HG02642 (cell line): ENCODE measurements around the gene SPATA21.
"Not testable (repeated sequence)": the region's sequence is repeated elsewhere in the genome, so short reads cannot be mapped to it uniquely, and the experiment has no call there.

ENCODE experiments used
- ATAC-seq: cut with Tn5 transposase; IDR thresholded peaks from one replicate; pipeline ENCODE4 v1.9.1; 2021; ENCODE audit warnings: mild to moderate bottlenecking; ENCODE audit not compliant: unreplicated experiment, poor library complexity

Gene SPATA21

DNA sequence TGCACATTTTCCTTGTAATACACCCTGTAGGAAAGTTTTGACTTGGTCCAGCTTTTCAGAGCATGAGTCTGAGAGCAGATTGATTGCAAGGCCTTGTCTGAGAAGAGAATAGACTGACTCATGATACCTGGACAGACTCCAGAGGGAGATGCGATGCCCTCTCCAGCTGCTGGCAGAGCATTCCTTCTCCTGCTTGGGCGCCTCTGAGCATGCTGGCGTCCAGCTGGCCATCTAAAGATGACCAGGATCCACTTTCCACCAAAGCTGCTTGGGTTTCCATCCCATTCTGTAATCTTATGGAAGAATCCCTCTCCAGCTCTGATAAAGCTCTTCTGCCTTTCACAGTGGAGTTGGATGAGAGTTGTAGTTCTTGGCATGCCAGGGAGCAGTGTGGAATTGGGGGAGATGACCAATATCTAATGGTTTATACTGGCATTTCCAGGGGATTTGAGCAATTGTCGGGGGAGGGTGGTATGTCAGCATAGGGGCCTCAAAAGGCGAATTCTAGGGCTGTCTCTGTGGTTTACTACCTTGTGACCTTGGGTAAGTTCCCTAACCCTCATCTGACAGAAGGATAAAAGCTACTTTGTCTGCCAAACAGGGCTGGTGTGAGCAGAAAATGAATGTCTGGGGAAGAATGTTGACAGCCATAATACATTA, 50.6 kb downstream of the SPATA21 start:
- peak; percentile 32 for ATAC-seq

DNA sequence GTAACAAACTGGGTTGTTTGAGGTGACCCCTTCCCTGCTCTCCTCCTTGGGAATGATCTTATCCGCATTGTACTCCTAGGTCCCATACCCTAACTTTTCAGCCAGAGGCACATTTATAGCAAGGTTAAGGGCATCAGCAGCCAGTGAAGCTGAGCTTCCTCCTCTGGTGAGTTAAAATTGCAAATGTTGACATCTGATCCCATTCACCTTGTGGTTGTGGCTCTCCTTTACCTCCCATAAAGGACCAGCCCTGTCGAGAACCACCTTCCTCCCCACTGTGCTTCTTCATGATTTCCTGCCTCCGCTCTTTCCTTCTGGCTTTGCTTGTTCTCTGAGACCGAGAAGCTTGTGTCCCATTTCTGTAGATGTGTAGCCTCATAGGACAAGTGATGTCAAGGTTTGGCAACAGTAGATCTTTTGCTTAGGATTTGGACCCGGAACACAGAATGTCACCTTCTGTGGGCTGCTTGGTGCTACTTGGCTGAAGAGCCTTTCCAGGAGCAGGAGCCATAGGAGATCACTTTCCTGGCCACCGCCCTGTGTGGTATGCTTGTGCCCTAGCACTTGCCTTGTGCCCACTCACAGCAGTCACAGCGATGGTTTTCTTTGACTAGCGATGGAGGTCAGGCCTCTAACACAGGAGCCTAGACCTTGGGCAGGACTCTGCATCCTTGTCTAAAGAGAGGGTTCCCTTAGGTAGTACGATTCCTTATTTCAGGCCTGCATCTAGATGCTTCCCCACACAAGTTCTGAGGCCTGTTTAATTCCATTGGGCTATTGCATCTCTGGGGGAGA, 51.4 kb downstream of the SPATA21 start:
- no peak for ATAC-seq

DNA sequence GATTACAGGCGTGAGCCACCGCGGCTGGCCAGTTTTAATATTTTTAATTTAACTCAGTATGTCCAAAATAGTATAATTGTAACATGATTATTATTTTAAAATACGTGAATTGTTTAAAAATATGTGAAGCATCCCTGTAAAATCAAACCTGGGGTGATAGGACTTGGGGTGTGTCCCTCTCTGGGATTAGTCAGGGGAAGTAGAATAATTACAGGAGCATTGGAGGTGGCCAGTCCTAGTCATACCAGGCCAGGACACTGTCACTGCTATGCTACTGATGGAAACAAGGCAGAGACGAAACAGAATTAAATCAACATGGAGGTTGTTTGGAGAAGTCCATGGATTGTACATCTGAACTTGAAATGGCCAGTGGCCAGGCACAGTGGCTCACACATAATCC, 53.3 kb downstream of the SPATA21 start:
- ATAC-seq, result no peak

DNA sequence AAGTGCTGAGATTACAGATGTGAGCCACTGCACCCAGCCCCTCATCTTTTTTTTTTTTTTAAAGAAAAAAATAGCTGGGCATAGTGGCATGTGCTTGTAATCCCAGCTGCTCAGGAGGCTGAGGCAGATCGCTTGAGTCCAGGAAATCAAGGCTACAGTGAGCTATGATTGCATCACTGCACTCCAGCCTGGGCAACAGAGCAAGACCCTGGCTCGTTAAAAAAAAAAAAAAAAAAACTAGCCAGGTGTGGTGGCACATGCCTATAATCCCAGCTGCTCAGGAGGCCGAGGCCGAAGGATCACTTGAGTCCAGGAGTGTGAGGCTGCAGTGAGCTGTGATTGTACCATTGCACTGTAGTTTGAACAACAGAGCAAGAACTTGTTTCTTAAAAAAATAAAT, 56.4 kb downstream of the SPATA21 start:
- ATAC-seq, result no peak

DNA sequence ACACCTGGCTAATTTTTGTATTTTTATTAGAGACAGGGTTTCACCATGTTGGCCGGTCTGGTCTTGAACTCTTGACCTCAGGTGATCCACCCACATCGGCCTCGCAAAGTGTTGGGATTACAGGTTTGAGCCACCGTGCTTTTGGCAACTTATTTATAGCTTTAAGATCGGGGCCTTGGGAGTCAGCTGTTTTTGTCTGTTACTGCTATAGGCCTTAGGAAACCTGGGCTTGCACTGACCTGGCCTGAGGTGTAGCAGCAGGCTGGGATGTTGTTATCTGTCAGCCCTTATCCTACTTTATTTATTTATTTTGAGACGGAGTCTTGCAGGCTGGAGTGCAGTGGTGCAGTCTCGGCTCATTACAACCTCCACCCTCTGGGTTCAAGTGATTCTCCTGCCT, 58.8 kb downstream of the SPATA21 start:
- no peak for ATAC-seq

DNA sequence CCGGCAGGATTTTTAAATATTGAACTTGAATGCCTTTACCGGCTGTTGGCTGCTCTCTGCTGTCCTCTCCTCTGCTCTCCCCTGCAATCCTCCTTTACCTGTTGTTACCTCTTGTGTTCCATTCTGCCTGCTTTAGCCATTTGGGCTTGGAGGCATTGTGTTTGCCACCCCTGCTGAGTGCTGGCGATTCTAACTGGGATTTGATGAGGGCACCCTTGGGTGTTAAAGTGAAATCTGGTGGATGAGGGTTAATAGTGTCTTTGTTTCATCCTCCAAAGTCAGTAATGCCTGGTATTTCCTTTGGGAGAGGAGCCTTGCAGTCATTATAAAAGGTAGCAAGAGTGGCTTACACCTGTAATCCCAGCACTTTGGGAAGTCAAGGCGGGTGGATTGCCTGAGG, 60.3 kb downstream of the SPATA21 start:
- no peak for ATAC-seq

DNA sequence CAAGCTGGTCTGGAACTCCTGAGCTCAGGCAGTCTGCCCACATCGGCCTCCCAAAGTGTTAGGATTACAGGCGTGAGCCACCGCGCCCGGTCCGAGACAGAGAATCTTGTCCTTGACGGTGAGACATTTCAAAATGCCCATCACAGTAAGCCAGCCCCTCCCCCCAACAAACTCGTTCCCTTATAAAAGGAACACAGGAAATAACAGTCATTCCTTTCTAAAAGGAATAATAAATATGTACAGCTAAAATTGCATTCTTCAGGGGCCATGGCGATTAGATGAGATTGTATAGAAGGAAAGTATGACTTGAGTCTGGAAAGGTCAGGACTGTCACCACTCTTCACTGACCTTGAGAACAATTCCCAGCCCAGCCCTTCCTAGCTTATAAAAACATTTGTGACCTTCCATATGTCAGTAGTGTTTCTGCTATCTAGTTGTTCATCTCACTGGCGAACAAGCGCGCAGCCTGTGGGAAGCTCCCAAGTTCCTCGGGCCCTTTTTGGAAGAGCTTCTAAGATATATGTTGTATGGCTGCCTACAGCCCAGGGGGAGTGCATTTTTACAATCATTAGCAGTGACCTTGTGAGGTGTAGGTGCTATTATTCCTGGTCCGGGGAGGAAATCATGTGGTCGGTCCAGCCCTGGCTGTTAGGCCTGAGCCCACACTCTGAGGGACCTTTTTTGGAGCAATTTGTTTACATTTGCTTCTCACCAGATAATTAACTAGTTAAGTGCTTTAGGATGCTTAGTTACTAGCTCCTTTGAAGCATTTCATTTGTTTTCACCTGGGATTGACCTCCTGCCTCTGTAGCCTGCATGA, 61.5 kb downstream of the SPATA21 start:
- ATAC-seq, result no peak

DNA sequence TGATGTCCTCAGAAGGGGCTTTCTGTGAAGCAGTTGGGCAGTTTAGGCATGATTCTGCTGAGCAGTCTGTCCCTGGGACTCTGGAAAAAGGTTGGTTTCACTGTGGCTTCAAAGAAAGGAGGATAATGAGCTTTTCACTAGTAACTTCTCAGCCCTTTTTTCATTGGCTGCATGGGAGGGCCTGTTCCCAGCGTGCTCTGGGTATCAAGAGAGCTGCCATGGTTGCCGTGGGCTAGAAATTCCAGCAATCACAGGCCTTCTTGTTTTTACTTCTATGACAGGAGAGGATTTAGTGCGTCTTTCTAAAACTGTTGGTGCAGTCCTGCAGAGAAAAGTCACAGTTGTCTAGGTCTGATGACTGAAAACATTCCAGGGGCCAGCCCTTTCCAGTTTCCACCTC, 63.0 kb downstream of the SPATA21 start:
- ATAC-seq, result no peak

DNA sequence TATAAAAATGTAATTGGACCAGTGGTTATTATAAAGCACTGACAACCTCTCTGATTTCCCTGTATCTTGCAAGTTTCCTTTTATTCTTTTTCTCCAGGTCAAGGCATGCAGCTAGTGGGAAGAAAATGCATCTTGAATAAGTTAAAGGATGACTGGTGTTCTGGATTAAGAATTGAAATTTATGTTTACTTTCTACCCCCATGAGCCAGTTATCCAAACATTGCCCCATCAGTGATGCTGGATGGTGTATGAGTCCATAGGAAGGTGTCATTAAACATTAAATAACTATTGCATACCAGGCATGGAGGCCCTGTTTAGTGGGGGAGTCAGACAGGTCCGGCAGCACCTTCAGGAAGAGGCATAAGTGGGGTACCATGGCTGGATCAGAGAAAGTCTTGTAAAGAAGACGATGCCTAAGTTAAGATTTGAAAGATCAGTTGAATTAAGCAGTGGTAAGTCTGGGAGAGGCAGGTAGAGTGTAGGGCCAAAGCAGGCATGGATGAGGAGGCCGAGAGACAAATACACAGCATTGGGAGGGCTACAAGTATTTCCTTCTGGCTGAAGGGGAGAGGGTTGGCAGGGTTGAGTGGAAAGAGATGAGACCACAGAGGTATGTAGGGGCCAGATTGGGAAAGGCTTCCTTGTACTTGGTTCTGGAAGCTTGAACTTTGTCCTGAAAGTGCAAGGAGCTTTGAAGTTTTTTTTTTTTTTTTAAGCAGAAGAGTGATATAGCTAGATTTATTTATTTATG, 64.5 kb downstream of the SPATA21 start:
- no peak for ATAC-seq

DNA sequence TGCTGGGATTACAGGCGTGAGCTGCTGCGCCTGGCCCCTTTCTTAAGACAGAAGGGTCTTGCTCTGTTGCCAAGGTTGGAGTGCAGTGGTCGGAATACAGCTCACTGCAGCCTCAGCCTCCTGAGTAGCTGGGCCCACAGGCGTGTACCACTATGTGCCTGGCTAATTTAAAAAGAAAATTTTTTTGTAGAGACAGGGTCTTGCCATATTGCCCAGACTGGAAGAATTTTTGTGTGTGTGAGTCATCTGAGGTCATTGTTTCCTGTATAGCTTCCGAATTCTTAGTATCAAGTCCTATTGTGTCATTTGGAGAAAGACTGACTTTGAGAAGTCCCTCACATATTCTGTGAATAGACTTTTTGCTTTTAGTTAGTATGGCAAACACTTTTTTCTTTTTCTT, 65.5 kb downstream of the SPATA21 start:
- ATAC-seq, result no peak

DNA sequence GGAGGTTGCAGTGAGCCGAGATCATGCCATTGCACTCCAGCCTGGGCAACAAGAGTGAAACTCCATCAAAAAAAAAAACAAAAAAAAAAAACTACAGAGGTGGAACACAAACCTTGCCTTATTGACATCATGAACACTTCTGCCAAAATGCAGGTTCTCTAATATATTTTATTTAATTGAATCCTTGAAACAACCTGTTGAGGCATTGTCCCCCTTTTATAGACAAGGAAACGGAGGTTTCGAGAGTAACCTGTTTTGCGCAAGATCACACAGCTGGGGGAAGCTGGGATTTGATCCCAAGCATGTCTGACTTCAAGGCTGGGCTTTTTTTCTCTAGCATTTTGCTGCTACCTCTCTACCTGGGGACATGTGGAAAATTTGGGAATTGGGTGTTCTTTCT, 67.4 kb downstream of the SPATA21 start:
- ATAC-seq, result no peak

DNA sequence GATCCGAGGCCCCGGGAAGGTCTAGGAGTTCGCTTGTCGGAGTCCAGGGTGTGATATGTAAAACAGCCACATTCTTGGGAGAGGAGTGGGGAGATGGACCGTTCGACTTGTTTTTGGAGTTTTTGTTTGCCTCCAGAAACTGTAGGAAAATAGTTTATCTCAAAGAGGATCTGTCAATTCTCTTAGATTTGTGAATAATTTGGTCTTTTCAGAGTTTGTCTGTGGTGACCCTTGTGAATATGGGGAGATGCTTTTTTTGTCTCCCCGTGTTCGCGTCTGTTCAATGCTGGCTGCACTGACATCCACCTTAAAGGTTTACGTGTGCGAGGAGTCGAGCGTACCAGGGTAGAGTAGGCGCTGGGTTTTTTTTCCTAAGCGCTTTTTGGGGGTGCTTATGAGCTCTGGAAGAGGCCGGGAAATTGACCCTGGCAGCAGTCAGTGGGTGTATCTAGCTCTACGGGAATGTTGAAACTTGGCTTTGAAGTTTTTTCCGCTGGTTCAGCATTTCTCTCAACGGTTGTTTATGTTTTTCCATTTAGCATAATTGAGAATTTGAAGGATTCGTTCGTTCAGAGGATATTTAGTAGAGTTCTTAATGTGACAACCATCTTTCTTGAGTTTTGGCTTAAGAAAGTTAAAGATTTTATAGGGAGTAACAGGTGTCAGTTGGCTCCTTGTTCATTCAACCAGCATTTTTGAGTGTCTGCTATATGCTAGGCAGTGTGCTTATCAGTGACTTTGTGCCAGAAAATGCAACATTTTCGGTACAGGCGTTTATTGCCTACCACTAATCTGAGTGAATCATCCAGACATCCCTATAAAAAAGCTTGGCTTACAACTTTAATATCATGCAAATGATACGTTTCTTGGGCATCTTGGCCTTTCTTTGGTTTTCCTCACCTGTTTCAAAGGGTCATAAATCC, 69.0 kb downstream of the SPATA21 start:
- no peak for ATAC-seq

DNA sequence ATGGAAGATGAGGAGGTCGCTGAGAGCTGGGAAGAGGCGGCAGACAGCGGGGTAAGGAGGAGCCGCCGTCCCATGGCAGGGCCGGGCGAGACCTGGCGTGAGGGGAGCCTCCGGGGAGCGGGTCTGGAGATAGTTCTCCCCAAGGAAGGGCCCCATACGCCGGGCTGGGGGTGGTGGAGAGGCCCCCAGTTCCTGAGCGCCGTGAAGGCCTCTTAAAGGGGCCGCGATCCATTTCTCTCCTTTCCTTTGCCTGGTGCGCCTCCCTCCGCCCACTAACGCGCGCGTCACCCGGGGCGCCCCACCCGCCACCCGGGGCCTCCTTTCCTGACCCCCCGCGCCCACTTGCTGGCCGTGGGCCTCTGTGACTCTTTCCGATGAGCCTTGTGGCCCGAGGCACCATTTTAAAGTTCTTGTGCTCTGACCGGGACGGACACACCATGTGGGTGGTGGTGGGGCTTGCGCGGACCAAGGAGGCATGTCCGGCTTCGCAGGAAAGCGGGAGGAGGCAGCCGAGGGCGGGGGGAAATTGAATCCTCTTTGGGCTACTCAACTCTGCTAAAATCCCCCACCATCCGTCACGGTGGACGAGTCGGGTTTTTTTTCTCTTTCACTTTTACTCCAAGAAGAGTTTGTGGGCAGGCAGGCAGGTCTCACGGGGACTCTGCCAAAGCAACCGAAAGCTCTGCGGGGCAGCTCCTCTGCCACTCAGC, 69.8 kb downstream of the SPATA21 start:
- peak; percentile 66 for ATAC-seq

DNA sequence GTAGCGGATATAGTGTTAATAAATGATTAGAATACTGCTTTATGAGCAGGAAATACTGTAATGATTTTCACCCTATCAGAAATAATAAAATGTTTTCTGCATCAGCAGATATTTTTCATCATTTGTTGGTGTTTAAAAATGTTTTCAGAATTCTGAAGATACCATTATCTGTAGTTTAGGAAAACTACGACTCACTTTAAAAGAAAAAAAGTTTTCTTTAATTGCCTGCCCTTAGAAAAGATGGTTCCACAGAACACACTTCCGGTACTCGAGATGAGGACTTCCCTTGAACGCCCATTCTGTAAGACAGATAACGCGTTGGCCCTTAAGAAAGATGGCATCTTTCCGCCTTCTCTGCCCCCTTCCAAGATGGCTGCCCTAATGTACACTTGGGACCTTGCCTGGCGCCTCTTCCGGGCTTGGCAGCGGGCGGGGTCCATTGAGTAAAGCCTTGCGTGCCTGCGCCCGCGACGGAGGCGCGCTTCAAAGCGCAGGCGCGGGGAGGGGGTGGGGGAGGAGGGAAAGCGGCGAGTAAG, 70.4 kb downstream of the SPATA21 start, which contains the start of gene SZRD1:
Gene SZRD1, plus strand, starts transcription at position 521 of the 536 bp plus-strand sequence. CDS start 16 bp downstream, outside the sequence.
- ATAC-seq, result peak; percentile 81

DNA sequence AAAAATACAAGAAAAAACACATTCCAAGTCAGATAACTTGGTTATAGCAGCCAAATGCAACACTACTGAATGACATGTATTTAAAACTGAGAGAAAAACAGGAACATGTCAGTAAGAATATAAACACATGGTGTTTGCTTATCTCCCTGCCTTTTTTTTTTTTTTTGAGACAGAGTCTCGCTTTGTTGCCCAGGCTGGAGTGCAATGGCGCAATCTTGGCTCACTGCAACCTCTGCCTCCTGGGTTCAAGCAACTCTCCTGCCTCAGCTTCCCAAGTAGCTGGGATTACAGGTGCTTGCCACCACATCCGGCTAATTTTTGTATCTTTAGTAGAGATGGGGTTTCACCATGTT, 72.1 kb downstream of the SPATA21 start:
- ATAC-seq, result not testable (repeated sequence)

DNA sequence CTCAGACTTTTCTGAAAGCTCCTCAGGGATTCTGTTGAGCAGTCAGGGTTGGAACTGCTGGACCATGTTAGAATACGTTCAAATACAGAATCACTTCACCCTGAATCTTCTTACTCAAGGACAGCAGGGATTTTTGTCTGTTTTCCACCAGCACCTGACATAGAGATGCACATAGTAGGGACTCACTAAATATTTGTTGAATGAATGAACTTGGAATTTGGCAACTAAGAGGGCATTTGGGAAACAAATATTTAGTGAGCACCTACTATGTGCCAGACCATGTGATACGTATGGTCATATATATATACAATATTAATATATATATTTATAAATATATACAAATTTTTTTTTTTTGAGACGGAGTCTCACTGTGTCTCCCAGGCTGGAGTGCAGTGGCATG, 80.4 kb downstream of the SPATA21 start:
- ATAC-seq, result no peak

DNA sequence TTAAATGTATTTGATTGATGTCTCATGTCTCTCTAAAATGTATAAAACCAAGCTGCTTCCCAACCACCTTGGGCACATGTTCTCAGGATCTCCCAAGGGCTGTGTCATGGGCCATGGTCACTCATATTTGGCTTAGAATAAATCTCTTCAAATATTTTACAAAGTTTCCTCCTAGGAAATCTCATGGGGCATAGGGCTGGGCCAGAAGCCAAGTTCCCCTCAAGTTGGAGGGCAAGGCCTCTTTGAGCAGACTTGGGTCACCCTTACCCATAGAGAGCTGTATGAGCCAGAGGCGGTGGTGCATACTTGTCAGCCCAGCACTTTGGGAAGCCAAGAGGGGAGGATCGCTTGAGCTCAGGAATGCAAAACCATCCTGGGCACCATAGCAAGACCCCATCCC, 82.6 kb downstream of the SPATA21 start:
- no peak for ATAC-seq

DNA sequence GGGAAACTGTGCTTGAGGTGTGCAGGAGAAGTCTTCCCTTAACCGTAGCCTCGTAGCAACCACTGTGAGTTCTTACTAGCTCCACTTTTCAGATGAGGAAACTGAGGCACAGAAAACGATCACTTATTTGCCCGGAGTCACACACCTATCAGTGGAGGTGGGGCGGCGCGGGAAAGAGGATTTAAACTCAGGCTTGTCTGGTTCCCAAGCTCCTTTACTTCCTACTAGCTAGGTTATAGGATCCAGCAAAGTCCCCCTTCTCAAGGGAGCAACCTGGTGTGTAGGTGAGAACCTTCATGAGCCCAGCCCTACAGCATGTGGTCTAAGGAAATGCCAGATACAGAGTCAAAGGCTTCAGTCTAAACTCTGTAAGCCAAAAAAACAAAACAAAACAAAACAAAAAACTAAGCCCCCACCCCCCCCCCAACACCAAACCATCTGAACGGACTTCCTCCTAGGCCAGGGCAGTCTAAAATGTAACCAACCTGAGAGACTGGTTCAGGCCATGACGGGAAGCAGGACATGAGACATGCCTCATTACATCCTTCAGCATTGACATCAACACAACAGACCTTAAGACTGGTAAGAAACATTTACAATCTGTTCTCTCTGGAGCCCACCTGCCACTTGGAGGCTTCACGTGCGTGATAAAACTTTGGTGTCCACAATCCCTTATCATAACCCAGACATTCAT, 84.2 kb downstream of the SPATA21 start:
- no peak for ATAC-seq
